Upper lobe of left lung (tissue), 4 donors: ENCODE data around the gene NPIPA7.
"Not testable (repeated sequence)": the region's sequence is repeated elsewhere in the genome, so short reads cannot be mapped to it uniquely, and the experiment has no call there.

Experiments used
- POLR2A ChIP-seq, 4 donors: fragments of 450-650 bp; IDR thresholded peaks; one replicate each; pipeline ENCODE4 v1.5.1; 2016 to 2017; ENCODE audit warnings: antibody characterized with exemption in 4 of 4, mild to moderate bottlenecking in 2 of 4
- TF ChIP-seq, protein P1 (sequence below), 6 experiments: fragments of 450-650 bp in 4 of 6; fragments of 200-600 bp in 2 of 6; sonication (generic) in 2 of 6; IDR thresholded peaks; one replicate each; pipeline ENCODE4 v1.5.1; 2016 to 2019; ENCODE audit warnings: antibody characterized with exemption in 6 of 6

- TF ChIP-seq, protein P1, sequence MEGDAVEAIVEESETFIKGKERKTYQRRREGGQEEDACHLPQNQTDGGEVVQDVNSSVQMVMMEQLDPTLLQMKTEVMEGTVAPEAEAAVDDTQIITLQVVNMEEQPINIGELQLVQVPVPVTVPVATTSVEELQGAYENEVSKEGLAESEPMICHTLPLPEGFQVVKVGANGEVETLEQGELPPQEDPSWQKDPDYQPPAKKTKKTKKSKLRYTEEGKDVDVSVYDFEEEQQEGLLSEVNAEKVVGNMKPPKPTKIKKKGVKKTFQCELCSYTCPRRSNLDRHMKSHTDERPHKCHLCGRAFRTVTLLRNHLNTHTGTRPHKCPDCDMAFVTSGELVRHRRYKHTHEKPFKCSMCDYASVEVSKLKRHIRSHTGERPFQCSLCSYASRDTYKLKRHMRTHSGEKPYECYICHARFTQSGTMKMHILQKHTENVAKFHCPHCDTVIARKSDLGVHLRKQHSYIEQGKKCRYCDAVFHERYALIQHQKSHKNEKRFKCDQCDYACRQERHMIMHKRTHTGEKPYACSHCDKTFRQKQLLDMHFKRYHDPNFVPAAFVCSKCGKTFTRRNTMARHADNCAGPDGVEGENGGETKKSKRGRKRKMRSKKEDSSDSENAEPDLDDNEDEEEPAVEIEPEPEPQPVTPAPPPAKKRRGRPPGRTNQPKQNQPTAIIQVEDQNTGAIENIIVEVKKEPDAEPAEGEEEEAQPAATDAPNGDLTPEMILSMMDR (IDR thresholded peaks at IDR 0.05), result not testable (repeated sequence)
- TF ChIP-seq POLR2A (IDR thresholded peaks at IDR 0.05), result not testable (repeated sequence)
These were observed 26.5 kb downstream of the NPIPA7 start for GRCh38 chr16:16405421-16405820.
